ENCODE measurements around the gene PREB.

PREB gene

DNA sequence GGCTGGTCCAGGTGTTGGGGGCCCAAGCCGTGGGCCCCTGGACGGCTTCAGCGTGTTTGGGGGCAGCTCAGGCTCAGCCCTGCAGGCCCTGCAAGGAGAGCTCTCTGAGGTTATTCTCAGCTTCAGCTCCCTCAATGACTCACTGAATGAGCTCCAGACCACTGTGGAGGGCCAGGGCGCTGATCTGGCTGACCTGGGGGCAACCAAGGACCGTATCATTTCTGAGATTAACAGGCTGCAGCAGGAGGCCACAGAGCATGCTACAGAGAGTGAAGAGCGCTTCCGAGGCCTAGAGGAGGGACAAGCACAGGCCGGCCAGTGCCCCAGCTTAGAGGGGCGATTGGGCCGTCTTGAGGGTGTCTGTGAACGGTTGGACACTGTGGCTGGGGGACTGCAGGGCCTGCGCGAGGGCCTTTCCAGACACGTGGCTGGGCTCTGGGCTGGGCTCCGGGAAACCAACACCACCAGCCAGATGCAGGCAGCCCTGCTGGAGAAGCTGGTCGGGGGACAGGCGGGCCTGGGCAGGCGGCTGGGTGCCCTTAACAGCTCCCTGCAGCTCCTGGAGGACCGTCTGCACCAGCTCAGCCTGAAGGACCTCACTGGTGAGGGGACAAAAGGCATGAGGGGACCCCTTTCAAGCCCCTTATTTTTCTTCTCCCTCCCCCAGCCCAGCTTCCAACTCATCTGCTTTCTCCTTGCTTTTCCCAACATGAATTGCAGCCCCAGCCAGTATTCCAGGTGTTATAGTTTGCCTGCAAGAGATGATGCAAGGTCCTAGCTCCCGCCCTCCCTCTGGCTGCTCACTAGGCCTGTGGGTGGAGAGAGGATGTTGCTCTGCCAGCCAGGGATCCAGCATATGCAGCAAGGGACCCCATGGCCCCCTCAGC, 50.8 kb downstream of the PREB start:
- no peak for DNase-seq (ENCODE audit: low read depth in 2 of 2)

DNA sequence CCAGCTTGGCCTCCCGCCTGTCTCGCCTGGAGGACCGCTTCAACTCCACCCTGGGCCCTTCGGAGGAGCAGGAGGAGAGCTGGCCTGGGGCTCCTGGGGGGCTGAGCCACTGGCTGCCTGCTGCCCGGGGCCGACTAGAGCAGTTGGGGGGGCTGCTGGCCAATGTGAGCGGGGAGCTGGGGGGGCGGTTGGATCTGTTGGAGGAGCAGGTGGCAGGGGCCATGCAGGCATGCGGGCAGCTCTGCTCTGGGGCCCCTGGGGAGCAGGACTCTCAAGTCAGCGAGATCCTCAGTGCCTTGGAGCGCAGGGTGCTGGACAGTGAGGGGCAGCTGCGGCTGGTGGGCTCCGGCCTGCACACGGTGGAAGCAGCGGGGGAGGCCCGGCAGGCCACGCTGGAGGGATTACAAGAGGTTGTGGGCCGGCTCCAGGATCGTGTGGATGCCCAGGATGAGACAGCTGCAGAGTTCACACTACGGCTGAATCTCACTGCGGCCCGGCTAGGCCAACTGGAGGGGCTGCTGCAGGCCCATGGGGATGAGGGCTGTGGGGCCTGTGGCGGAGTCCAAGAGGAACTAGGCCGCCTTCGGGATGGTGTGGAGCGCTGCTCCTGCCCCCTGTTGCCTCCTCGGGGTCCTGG, 51.5 kb downstream of the PREB start:
- DNase-seq (ENCODE audit: low read depth in 2 of 2): no peak

DNA sequence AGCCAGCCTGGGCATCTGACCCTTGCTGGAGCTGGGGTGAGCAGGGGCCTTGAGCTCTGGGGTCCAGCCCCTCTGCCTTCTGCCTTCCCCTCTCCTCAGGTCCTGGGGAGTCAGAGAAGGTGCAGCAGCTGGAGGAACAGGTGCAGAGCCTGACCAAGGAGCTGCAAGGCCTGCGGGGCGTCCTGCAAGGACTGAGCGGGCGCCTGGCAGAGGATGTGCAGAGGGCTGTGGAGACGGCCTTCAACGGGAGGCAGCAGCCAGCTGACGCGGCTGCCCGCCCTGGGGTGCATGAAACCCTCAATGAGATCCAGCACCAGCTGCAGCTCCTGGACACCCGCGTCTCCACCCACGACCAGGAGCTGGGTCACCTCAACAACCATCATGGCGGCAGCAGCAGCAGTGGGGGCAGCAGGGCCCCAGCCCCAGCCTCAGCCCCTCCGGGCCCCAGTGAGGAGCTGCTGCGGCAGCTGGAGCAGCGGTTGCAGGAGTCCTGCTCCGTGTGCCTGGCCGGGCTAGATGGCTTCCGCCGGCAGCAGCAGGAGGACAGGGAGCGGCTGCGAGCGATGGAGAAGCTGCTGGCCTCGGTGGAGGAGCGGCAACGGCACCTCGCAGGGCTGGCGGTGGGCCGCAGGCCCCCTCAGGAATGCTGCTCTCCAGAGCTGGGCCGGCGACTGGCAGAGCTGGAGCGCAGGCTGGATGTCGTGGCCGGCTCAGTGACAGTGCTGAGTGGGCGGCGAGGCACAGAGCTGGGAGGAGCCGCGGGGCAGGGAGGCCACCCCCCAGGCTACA, 52.3 kb downstream of the PREB start:
- DNase-seq (ENCODE audit: low read depth in 2 of 2): no peak

All from stimulated activated CD8-positive, alpha-beta memory T cell treated with anti-CD3 and anti-CD28 coated beads, Interleukin-15, amount 100 ng/mL, for 4 hours (primary cell).